GM21381 (cell line): ENCODE measurements around the gene CATSPERZ.
"Not testable (repeated sequence)": the region's sequence is repeated elsewhere in the genome, so short reads cannot be mapped to it uniquely, and the experiment has no call there.

Experiments
- ATAC-seq: cut with Tn5 transposase; IDR thresholded peaks from one replicate; pipeline ENCODE4 v1.9.1; 2021; ENCODE audit warnings: mild to moderate bottlenecking, moderate library complexity; ENCODE audit not compliant: unreplicated experiment

Gene CATSPERZ

DNA sequence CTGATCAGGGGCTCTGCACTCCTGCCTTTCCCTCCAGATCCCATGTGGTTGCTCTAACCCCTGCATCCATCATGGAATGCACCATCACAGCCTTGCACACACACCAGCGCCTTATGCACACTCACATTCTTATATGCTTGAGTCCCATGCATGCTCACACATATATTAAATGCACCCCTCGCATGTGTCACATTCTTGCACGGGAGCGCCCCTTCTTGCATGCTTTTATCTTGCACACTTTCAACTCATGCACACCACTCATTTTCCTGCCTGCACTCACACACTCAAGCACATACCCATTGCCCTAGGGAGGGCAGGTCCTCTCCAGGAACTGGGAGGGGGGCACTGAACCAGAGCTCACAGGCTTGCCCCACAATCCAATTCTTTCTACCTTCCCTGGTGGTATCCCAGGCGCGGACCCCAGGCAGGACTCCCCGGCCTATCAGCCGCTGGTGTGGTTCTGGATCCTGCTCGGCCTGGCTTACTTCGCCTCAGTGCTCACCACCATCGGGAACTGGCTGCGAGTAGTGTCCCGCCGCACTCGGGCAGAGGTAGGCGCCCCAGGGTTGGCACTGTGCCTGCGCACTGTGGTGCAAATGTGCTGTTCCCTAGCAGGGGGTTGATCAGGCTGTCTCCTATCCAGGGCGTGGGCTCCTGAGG is 2.3 kb upstream of the CATSPERZ start:
- ATAC-seq, result no peak

DNA sequence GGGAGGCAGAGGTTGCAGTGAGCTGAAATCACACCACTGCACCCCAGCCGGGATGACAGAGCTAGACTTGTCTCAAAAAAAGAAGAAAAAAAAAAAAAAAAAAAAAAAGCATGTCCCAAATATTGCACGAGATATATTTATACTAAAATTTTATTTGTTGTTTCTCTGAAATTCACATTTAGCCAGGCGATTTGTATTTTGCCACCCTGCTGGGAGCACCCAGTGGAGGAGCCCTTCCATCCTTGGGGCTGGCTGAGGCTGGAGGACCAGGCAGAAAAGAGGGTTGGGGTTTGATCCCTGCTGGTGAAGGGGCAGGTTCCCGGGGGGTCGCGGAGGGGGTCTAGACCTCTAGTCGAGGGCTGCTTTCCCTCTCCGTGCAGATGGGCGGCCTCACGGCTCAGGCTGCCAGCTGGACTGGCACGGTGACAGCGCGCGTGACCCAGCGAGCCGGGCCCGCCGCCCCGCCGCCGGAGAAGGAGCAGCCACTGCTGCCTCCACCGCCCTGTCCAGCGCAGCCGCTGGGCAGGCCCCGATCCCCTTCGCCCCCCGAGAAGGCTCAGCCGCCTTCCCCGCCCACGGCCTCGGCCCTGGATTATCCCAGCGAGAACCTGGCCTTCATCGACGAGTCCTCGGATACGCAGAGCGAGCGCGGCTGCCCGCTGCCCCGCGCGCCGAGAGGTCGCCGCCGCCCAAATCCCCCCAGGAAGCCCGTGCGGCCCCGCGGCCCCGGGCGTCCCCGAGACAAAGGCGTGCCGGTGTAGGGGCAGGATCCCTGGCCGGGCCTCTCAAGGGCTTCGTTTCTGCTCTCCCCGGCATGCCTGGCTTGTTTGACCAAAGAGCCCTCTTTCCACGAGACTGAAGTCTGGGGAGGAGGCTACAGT is 952 bp upstream of the CATSPERZ start:
- ATAC-seq, result no peak

DNA sequence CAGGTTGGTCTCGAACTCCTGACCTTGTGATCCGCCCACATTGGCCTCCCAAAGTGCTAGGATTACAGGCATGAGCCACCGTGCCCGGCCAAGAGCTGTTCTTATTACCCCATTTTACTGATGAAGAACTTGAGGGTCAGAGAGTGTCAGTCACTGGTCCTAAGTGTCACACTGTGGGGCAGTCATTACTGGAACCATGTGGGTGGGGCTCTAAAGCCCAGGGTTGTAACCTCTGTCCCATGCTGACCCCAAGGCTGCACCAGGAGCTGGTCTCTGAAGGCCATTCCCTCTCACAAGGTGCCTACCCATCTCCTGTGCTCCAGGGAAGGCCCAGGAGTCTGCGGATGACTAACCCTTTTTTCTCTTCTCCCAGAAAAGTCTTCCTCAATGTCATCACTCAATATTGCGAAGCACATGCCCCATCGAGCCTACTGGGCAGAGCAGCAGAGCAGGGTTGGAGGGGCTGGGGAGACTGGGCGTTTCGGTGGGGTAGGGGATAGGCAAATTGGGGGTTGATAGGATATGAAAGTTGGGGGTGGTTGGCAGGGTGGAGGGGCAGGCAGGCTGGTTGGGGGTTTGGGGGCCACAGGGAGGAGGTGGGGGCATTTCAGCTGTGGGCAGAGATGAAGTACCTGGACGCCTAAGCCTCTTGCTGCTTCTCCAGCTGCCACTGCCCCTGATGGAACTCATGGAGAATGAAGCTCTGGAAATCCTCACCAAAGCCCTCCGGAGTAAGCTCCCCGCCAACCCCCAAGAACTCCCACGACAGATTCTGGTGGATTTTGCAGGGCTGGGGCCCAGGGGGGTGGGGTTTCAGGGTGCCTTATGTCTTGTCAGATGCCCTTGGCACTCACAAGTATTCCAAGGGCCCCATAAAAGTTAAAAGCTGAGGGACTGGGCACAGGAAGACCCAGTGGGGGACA is 3.2 kb downstream of the CATSPERZ start:
- no peak for ATAC-seq

DNA sequence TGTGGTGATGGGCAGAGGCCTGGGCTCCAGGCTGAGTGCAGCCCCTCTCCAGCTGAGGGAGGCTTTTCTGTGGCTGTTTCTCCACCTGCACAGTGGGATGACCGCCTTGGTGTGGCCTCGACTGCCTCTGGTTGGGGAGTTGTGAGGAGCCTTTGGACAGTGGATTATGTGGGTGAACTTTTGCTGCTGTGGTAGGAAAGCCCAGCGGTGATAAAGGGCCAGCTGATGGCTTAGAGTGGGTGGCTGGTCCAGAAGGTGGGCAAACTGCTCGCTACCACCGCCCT is 3.8 kb downstream of the CATSPERZ start:
- ATAC-seq, result no peak

DNA sequence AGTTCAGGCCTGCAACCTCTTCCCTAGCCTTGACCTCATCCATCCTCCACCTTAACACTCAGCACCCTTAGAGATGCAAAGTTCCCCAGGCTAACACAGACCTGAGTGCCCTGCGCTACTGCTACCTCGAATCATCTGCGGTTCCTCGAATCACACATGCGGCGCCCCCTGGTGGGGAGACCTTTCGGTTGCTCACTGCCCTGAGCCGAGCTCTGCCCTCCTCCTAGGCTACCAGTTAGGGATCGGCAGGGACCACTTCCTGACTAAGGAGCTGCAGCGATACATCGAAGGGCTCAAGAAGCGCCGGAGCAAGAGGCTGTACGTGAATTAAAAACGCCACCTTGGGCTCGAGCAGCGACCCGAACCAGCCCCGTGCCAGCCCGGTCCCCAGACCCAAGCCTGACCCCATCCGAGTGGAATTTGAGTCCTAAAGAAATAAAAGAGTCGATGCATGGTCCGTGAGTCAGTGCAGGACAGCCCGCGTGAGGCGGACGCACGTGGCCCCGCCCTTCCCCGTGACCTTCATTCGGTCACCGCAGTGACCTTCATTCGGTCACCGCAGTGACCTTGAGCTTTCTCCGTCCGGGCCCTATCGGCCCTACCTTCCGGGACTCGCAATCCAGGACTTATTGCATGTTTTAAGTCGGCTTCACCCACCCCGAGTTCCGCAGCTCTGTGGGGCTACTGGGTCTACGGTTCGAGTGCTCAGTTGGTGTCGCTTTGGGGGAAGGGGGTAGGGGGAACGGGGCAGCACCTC is 4.3 kb downstream of the CATSPERZ start:
- peak; percentile 26 for ATAC-seq

DNA sequence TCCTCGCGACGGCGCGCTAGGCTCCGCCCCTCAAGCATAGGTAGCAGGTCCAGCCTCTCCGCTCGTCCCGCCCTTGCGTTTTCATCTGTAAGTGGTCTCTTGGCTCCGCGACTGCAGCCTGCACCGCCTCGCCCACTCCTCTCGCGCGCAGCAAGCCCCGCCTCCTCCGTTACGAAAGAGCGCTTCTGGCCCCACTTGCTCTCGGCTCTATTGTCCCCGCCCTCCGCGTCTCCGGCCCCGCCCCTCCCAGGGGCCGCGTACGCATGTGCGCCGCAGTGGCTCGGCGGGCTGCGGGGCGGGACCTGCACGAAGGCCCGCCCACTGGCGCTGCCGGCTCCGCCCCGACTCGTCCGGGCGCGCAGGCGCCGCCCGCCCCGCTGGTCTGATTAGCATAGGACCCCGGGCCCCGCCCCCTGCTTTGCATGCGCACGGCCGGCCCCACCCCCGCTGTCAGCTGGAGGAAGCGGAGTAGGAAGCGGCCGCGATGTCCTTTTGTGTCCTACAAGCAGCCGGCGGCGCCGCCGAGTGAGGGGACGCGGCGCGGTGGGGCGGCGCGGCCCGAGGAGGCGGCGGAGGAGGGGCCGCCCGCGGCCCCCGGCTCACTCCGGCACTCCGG is 5.0 kb downstream of the CATSPERZ start, which contains the start of gene ESRRA:
ESRRA (plus strand) TSS at position 450 of the 616 bp plus-strand sequence. CDS start 1,656 bp downstream, outside the sequence.
- peak; percentile 67 for ATAC-seq

DNA sequence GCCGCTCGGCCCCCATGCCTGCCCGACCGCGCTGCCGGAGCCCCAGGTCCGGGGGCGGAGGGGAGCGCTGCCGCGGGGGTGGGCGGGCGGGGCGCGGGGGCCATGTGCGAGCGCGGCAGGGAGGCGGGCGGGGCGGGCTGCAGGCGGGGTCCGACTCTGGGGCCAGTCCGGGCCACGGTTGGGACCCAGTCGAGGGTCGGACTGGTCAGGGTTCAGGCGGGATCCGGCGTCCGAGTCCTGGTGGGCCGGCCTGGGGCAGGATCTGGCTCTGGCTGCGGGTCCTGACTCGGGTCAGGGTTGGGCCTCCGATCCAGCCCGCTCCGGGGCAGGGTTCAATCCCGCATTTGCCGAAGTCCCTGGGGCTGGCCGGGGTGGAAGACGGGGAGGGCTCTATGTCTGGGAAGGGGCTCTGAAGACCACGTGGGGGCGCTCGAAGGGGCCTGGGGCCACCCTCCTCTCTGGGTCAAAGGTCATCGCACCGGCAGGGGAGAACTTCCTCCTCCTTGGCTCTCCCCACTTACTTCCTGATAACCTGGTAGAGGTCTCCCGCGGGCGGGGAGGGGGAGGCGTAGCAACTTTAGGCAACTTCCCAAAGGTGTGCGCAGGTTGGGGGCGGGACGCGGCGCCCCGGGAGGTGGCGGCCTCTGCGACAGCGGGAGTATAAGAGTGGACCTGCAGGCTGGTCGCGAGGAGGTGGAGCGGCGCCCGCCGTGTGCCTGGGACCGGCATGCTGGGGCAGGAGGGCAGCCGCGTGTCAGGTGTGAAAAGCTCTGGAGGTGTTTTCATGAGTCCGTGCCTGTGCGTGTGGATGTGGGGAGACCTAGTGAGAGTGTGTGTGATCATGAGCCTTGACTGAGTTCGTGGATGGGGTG is 5.8 kb downstream of the CATSPERZ start:
- ATAC-seq, result peak; percentile 34

DNA sequence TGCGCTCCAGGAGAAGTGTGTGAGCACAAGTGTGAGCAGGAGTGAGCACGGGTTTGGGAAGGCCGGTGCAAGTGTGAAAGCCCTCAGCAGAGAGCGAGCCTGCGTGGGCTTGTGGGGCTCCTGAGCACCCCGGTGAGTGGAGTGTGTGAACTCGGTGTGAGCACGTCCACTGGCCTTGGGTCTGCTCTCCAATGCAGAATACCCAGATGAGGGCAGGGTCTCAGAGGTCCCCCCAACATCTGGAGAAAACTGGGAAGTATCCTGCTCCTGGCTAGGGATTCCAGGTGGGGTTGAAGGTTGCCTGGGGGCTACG is 6.4 kb downstream of the CATSPERZ start:
- ATAC-seq, result no peak

DNA sequence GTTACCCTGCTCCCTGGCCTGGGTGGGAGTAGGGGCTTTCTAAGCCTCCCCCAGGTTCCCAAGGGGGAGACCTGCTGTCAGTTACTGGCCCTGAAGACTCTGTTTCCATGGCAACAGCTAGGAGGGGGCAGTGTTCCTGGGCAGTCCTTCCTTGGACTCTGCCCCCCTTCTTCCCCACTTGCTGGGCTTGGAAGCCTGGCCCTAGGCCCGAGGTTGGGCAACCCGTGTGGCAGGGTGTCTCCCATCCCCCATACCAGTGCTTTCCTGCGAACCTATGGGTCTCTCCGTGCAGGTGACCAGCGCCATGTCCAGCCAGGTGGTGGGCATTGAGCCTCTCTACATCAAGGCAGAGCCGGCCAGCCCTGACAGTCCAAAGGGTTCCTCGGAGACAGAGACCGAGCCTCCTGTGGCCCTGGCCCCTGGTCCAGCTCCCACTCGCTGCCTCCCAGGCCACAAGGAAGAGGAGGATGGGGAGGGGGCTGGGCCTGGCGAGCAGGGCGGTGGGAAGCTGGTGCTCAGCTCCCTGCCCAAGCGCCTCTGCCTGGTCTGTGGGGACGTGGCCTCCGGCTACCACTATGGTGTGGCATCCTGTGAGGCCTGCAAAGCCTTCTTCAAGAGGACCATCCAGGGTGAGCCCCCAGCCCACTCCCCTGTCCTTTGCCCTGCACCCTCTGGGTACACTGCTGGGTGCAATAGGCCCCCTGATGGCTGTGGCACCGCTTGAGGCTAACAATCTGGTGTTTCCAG is 6.9 kb downstream of the CATSPERZ start:
- no peak for ATAC-seq

DNA sequence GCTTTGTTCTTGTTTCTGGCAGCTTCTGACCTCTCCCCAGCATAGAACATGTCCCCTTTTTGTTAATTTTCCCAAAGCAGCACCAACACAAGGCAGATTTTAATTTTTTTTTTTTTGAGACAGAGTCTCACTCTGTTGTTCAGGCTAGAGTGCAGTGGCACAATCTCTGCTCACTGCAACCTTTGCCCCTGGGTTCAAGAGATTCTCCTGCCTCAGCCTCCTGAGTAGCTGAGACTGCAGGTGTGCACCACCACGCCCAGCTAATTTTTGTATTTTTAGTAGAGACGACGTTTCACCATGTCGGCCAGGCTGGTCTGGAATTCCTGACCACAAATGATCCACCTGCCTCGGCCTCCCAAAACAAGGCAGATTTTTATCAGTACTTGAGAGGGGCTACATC is 7.6 kb downstream of the CATSPERZ start:
- ATAC-seq, result not testable (repeated sequence)

DNA sequence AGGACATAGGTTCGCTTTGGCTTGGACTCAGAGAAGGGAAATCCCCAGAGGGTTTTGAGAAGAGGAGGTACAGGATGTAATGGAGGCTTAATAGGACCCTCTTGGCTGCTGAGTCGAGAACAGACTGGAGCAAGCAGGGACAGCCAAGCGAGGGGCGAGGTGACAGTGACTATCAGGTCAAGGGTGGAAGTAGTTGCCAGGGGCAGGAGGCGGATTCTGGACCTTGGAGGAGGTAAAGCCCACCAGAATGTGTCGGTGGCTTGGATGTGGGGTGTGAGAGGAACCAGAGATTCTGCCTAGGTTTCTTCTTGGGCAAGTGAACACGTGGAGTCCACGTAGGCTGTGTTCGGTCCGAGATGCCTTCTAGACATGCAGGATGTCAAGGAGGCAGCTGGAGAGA is 12.8 kb downstream of the CATSPERZ start:
- no peak for ATAC-seq

DNA sequence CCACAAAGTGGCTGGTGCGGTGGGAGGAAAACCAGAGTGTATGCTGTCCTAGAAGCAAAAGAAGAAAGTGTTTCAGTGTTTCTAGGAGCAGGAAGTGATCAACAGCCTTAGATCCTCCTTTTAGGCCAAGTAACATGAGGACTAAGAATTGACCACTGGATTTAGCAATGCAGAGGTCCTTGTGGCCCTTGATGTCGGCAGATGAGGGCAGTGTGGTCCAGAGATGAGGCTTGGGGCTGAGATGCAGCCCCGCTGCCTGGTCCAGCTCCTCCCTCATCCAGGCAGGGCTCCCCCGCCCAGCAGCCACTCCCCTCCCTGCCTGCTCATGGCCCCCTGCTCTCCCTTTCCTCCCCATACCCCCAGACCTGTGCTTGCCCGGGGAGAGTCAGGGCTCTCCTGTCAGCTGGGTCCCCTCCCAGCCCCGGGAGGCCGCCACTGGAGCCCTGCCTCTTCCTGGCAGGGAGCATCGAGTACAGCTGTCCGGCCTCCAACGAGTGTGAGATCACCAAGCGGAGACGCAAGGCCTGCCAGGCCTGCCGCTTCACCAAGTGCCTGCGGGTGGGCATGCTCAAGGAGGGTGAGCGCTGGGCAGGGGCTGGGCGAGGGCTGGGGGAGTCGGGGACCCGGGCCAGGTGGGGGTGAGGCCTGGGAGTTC is 13.5 kb downstream of the CATSPERZ start:
- ATAC-seq, result no peak

DNA sequence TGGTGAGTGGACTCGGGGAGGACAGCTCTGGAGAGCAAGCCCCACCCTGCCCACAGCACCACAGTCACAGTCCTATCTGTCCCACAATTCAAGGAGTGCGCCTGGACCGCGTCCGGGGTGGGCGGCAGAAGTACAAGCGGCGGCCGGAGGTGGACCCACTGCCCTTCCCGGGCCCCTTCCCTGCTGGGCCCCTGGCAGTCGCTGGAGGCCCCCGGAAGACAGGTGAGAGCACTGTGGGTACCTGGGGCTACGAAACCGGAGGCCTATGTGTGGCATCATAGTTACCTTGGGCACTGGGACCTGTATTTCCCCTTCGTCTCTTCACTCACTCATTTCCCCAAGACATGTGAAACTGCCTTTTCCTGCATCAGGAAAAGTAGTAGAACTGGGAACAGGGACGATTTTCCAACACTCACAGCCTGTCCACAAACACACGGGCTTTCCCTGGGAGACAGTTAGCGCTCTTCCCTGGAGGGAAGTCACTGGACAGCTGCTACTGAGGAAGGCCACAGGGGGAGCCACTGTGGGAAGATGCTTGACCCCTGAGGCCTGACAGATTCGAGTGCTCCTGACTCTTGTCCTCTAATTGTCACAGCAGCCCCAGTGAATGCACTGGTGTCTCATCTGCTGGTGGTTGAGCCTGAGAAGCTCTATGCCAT is 14.1 kb downstream of the CATSPERZ start:
- ATAC-seq, result no peak

DNA sequence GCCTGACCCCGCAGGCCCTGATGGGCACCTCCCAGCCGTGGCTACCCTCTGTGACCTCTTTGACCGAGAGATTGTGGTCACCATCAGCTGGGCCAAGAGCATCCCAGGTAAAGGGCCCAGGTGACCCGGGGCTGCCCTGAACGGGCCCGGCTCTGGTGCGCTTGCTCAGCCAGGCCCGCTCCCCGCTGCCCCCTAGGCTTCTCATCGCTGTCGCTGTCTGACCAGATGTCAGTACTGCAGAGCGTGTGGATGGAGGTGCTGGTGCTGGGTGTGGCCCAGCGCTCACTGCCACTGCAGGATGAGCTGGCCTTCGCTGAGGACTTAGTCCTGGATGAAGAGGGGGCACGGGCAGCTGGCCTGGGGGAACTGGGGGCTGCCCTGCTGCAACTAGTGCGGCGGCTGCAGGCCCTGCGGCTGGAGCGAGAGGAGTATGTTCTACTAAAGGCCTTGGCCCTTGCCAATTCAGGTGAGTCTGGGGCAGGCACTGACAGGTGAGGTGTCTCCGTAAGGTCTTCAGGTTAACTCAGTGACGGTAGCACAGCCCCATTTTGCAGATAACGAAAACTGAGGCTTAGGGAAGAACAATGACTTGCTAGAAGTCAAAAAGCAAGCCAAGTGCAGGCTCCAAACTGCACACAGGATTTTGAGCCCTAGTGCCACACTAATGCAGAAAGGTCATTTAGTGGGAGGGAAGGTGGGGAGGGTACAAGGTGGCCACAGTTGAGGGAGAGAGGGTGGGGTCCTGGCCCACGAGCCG is 14.8 kb downstream of the CATSPERZ start:
- ATAC-seq, result no peak

DNA sequence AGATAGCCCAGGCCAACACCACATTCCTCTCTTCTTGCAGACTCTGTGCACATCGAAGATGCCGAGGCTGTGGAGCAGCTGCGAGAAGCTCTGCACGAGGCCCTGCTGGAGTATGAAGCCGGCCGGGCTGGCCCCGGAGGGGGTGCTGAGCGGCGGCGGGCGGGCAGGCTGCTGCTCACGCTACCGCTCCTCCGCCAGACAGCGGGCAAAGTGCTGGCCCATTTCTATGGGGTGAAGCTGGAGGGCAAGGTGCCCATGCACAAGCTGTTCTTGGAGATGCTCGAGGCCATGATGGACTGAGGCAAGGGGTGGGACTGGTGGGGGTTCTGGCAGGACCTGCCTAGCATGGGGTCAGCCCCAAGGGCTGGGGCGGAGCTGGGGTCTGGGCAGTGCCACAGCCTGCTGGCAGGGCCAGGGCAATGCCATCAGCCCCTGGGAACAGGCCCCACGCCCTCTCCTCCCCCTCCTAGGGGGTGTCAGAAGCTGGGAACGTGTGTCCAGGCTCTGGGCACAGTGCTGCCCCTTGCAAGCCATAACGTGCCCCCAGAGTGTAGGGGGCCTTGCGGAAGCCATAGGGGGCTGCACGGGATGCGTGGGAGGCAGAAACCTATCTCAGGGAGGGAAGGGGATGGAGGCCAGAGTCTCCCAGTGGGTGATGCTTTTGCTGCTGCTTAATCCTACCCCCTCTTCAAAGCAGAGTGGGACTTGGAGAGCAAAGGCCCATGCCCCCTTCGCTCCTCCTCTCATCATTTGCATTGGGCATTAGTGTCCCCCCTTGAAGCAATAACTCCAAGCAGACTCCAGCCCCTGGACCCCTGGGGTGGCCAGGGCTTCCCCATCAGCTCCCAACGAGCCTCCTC is 15.7 kb downstream of the CATSPERZ start:
- ATAC-seq, result not testable (repeated sequence)
